HepG2 (cell line): ENCODE results near the gene ACTL6A. TPM values are rescaled to one million over a fixed set of nuclear protein-coding genes. Genes with fewer than 3 reads are reported as not detected.

Experiments
- EEA1 ChIP-seq: sonication (generic); formaldehyde crosslinking; IDR thresholded peaks from 2 replicates; pipeline ENCODE4 v1.5.1; 2020; ENCODE audit warnings: mild to moderate bottlenecking, missing genetic modification reagents, borderline replicate concordance
- ELF1 ChIP-seq: sonication (generic); formaldehyde crosslinking; IDR thresholded peaks from 2 replicates; pipeline ENCODE4 v1.4.0; 2020; ENCODE audit warnings: missing genetic modification reagents
- HNRNPLL ChIP-seq: fragments of 200-400 bp; formaldehyde crosslinking; IDR thresholded peaks from 2 replicates; pipeline ENCODE4 v1.6.1; 2017; ENCODE audit warnings: mild to moderate bottlenecking, low read depth, low read length; ENCODE audit not compliant: poor library complexity, severe bottlenecking
- KLF15 ChIP-seq: sonication (generic); formaldehyde crosslinking; IDR thresholded peaks from 2 replicates; pipeline ENCODE4 v1.8.1; 2023; ENCODE audit warnings: borderline replicate concordance, mild to moderate bottlenecking, inconsistent platforms, missing genetic modification reagents, mixed read lengths
- MAF1 ChIP-seq: sonication (generic); formaldehyde crosslinking; IDR thresholded peaks from 2 replicates; pipeline ENCODE4 v1.5.0; 2020; ENCODE audit warnings: missing genetic modification reagents, borderline replicate concordance
- TBP ChIP-seq: sonication (generic); formaldehyde crosslinking; IDR thresholded peaks from 2 replicates; pipeline ENCODE4 v1.5.0; 2020; ENCODE audit warnings: missing genetic modification reagents
- THAP9 ChIP-seq: sonication (generic); formaldehyde crosslinking; IDR thresholded peaks from 2 replicates; pipeline ENCODE4; 2020; ENCODE audit warnings: missing genetic modification reagents, mild to moderate bottlenecking, borderline replicate concordance
- ZNF143 ChIP-seq: sonication (generic); formaldehyde crosslinking; IDR thresholded peaks from 2 replicates; pipeline ENCODE4 v1.4.0; 2020; ENCODE audit warnings: missing genetic modification reagents
- ZNF318 ChIP-seq: sonication (generic); formaldehyde crosslinking; IDR thresholded peaks from 2 replicates; pipeline ENCODE4 v1.4.0; 2020; ENCODE audit warnings: mild to moderate bottlenecking, missing genetic modification reagents
- ZNF530 ChIP-seq: sonication (generic); formaldehyde crosslinking; IDR thresholded peaks from 2 replicates; pipeline ENCODE4 v1.5.0; 2020; ENCODE audit warnings: low read depth, mild to moderate bottlenecking, missing genetic modification reagents
- ZNF644 ChIP-seq: IDR thresholded peaks from 2 replicates; pipeline ENCODE4 v1.6.1; 2016; ENCODE audit warnings: low read depth
- ZNF766 ChIP-seq: sonication (generic); formaldehyde crosslinking; IDR thresholded peaks from 2 replicates; pipeline ENCODE4 v1.5.0; 2020; ENCODE audit warnings: missing genetic modification reagents, borderline replicate concordance
- ZNF782 ChIP-seq: sonication (generic); formaldehyde crosslinking; IDR thresholded peaks from 2 replicates; pipeline ENCODE4 v1.4.0; 2020; ENCODE audit warnings: missing genetic modification reagents, mild to moderate bottlenecking, borderline replicate concordance
- ZNF850 ChIP-seq: sonication (generic); formaldehyde crosslinking; conservative IDR thresholded peaks from 2 replicates; pipeline ENCODE4 v1.9.0; 2021; ENCODE audit warnings: mild to moderate bottlenecking, missing genetic modification reagents
- polyA plus RNA-seq, 8 experiments: library from polyadenylated mRNA; depleted of rRNA in 3 of 8; stranded (reverse) in 7 of 8; unstranded in 1 of 8; fragments of >200 nt; fragmentation: Illumina TruSeq in 4 of 8; extraction: Trizol in 4 of 8; gene quantifications; 2 replicates each; pipeline versions ENCODE4 v1.2.1 to v1.2.3, GENCODE V29; 2011 to 2016; ENCODE audit warnings: low read depth in 4 of 8, missing spikeins in 1 of 8, mixed read lengths in 1 of 8; ENCODE audit not compliant: insufficient read depth in 1 of 8
- total RNA-seq, 5 experiments: library from RNA; depleted of rRNA; stranded (reverse); fragments of >200 nt; fragmentation: Illumina TruSeq; extraction: Trizol; gene quantifications; 2 replicates each; pipeline ENCODE4 v1.2.3, GENCODE V29; 2016; ENCODE audit warnings: low read depth in 1 of 5
- TF ChIP-seq, protein P1 (sequence below): sonication (generic); formaldehyde crosslinking; IDR thresholded peaks from 2 replicates; pipeline ENCODE4 v1.5.0; 2020; ENCODE audit warnings: mild to moderate bottlenecking, low read depth, missing genetic modification reagents, borderline replicate concordance
- TF ChIP-seq, protein P2 (sequence below): sonication (generic); formaldehyde crosslinking; IDR thresholded peaks from 2 replicates; pipeline ENCODE4 v1.8.1; 2023; ENCODE audit warnings: mild to moderate bottlenecking, inconsistent platforms, moderate library complexity, missing genetic modification reagents, borderline replicate concordance

Gene ACTL6A
- total and polyA plus RNA-seq, 2 of the 13 experiments (the other 11 are each of a cell fraction or from before 2014, with no cell fraction given) = 58.1 to 84.1 TPM

DNA sequence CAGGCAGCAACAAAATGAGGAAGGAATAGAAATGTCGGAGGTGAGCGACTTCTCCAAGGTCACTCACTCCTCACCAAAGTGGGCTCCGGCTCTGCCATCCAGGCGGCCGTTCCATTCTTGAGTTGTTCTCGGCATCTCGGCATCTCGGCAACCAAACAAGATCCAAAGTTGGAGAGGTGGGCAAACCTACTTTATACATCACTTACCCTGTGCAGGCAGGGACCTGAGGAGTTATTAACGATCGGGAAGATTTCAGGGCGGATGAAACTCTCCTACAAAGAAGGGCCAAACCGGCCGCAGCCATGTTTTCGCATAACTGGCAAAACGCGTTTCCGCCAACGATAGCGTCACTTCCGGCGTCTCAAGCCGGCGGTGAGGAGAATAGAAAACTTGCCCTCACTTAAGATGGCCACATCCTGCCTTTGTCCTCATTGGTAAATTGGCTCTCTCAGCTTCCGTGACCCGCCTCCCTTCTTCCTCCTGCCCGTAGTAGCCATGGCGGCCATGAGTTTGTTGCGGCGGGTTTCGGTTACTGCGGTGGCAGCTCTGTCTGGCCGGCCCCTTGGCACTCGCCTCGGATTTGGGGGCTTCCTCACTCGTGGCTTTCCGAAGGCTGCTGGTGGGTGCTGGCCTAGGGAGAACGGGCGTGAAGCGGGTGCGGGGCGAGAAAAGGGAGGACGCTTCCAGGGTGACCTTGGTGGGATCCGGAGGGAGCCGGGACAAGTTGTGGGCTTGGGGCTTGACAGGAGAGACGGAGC is 41.8 kb downstream of the ACTL6A start, which contains the start of the genes MRPL47 and NDUFB5 (continued):
- TF ChIP-seq MAF1 (no peak), KLF15 (CRISPR knock-in tag) (no peak), ZNF318 (CRISPR knock-in tag) (no peak), ZNF782 (CRISPR knock-in tag) (no peak; the same call in 1 of the 2 replicates), ELF1 (CRISPR knock-in tag) (peak; percentile 92), EEA1 (no peak), ZNF530 (CRISPR knock-in tag) (no peak), THAP9 (peak; percentile 88), TBP (CRISPR knock-in tag) (no peak), ZNF766 (CRISPR knock-in tag) (peak; percentile 85; the same call in 1 of the 2 replicates), ZNF850 (CRISPR knock-in tag) (no peak), ZNF143 (CRISPR knock-in tag) (0 out of 2 replicates have a peak, but pooled peaks have one; percentile 25), HNRNPLL (peak; percentile 49), ZNF644 (CRISPR knock-in tag) (0 out of 2 replicates have a peak, but pooled peaks have one; percentile 43)
- TF ChIP-seq, protein P1, sequence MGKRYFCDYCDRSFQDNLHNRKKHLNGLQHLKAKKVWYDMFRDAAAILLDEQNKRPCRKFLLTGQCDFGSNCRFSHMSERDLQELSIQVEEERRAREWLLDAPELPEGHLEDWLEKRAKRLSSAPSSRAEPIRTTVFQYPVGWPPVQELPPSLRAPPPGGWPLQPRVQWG = no peak
- TF ChIP-seq, protein P2, sequence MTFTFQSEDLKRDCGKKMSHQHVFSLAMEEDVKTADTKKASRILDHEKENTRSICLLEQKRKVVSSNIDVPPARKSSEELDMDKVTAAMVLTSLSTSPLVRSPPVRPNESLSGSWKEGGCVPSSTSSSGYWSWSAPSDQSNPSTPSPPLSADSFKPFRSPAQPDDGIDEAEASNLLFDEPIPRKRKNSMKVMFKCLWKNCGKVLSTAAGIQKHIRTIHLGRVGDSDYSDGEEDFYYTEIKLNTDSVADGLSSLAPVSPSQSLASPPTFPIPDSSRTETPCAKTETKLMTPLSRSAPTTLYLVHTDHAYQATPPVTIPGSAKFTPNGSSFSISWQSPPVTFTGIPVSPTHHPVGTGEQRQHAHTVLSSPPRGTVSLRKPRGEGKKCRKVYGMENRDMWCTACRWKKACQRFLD (CRISPR knock-in tag) = no peak
